ENCODE results near the gene RNF214.
"Not testable (repeated sequence)": the region's sequence is repeated elsewhere in the genome, so short reads cannot be mapped to it uniquely, and the experiment has no call there.

Gene RNF214

DNA sequence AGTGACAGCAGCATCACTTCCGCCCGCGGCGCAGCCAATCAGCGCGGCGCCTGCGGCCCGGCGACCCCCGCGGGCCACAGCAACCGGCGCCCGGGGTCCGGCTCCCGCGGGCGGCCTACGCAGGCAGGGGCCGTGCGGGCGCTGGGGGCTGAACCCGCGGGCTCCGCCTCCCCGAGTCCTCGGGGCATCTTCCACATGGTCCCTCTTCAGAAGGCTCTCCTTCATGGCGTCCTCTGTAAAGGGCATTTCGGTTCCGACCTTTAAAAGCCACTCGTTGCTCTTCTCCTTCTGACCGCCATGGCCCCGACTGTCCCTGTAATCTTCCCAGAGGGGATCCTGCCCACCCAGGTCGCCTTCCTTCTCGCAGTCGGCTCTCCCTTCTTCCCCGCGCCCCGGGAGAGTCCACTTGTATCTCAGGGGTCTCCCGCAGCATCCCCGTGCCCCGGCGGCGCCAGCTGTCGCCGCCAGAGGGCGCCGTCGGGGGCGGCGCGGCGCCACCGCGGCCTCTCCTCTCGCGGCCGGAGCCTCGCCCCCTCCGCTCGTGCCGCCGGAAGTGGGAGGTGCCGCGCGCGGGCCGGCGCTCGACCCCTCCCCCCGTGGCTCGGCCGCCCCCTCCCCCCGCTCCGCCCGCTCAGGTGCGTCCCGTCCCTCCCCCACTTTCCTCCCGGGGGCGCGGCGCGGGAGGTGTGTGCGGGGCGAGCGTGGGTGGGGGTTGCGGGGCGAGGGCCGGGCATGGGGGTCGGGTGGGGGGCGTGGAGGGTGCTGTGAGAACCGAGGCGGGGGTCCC lies at the start of gene RNF214:
TSS of gene RNF214 (plus strand) at position 580 of the 787 bp plus-strand sequence. CDS start 1,602 bp downstream, outside the sequence.
- no peak for FAIRE-seq

DNA sequence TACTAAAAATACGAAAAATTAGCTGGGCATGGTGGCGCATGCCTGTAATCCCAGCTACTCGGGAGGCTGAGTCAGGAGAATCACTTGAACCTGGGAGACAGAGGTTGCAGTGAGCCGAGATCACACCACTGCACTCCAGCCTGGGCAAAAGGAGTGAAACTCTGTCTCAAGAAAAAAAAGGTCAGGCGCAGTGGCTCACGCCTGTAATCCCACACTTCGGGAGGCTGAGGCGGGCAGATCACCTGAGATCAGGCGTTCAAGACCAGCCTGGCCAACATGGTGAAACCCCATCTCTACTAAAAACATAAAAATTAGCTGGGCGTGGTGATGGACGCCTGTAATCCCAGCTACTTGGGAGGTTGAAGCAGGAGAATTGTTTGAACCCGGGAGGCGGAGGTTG lies 49.3 kb upstream of the RNF214 start:
- not testable (repeated sequence) for FAIRE-seq

DNA sequence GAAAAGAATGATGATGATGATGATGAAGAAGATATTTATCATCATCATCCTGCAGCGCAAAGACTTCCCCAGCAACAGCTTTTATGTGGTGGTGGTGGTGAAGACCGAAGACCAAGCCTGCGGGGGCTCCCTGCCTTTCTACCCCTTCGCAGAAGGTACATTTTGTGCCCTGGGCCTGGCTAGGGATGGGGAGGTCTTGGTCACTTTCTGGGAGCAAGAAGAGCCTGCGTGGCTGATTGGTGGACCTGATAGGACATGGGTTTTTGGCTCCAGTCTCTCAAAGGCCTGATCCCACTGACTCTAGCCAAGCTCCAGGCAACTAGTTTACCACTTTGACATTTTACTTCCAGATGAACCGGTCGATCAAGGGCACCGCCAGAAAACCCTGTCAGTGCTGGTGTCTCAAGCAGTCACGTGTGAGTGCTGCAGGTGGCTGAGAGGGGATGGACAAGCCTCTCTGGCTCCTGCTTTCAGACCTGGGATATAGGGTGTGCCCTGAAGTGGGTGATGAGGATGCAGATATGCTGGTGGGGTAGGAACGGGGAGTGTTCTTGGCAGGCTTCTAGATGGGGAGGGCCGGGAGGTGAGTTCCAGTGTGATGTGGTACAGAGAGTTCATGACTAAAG lies 48.6 kb upstream of the RNF214 start:
- no peak for FAIRE-seq

DNA sequence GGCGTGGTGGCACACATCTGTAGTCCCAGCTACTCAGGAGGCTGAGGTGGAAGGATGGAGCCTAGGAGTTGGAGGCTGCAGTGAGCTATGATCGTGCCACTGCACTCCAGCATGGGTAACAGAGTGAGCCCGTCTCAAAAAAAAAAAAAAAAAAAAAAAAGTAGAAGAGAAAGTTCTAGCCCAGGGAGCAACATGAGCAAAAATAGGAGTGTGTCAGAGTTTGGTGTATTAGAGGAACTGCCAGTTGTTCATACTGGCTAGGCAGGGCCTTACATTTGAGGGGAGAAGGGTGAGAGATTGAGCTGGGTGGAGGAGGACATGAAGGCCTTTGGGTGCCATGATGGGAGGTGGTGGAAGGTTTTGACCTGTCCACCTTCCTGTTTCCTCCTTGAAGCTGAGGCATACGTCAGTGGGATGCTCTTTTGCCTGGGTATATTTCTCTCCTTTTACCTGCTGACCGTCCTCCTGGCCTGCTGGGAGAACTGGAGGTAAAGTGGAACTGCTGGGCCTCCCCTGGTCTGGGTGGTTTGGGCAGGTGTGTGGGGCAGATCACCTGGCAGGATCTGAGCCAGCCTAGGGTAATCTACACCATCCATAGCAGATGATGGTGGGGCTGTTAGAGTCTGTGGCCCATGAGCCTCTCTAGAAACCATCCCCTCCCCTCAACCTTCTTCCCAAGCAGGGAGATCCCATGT lies 46.6 kb upstream of the RNF214 start:
- FAIRE-seq = no peak

DNA sequence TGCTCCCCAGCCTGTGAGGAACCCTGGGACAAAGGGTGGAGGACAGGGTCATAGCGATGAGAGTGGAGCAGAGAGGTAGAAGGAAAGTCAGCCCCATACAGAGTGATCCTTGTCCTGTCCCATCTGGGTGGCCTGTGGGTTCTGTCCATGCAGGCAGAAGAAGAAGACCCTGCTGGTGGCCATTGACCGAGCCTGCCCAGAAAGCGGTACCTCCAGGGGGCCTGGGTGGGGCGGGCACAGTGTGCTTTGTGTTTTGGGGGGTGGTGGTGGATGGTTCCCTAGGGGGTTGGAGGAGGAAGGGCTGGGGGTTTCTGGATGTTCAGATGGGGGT lies 46.1 kb upstream of the RNF214 start:
- FAIRE-seq = no peak

DNA sequence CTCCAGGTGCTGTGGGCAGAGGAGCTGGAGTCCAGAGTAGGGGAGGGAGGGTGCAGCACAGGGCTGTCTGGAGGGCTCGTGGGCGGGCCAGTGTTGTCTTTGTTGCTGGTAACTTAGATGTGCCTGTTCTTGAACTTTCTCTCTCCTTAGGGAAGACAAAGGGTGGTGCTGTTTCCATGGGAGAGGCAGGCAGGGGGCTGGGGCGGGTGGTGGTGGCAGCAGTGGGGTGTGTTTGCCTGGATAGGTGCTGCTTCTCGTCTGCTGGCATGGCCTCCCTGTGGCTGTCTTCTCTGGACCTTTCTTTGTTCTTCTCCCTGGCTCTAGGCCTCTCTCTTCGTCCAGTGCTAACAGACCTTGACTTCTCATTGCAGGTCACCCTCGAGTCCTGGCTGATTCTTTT lies 45.5 kb upstream of the RNF214 start:
- FAIRE-seq = no peak

DNA sequence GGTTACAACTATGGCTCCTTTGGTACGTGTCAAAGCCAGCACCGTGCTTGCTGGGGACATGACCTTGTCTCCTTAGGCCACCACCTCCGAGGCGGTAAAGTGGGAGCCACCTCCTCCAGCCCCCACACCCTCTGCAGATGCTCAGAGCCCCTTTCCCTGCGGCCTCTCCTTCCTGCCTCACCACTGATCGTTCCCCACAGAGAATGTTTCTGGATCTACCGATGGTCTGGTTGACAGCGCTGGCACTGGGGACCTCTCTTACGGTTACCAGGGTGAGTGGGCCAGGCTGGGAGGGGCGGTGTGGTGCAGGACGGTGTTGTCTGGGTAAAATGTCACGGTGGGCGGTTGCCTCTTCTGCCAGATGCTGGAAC lies 45.1 kb upstream of the RNF214 start:
- no peak for FAIRE-seq

DNA sequence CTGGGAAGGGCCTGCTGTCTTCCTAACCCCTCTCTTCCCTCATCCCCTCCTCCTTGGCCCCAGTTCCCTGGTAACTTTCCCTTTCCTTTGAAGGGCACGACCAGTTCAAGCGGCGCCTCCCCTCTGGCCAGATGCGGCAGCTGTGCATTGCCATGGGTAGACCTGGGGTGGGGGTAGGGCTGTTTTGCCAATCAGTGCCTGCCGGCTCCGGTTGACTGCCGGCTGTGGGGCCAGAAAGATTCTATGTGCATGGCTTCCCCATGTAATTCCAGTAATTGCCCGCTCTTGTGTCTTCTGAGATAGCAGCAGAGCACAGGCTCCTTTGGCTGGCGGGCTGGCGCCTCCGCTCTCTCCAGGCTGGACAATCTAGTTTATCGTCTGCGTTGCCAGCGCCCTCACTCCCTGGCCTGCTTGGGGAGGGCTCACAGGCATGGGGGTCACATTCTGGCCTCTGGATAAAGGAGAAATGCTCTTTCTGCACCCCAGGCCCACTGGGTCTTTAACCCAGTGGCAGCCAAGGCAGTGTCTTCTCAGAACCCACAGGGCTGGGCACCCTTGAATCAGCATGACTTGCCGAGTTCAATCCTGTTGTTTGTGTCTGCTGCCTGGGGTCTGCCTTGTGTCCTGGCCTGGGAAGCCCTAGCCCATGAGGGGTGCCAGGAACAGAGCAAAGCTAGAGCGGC lies 44.5 kb upstream of the RNF214 start:
- no peak for FAIRE-seq

DNA sequence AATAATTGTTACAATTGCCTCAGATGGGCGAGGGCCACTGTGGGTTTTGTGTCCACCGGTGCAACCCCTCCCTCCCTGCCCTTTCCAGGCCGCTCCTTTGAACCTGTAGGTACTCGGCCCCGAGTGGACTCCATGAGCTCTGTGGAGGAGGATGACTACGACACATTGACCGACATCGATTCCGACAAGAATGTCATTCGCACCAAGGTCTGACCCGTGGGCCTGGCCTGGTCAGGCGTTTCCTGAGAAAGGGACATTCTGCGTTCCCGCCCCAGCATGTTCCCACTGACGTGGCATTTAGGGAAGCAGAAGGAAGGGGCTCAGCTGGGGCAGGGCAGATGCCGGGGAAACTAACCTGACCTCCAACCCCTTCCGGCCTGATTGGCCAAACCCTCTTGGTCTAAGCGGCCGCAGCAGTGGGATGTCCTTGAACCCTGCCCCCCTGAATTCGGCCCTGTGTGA lies 43.8 kb upstream of the RNF214 start:
- FAIRE-seq = no peak

DNA sequence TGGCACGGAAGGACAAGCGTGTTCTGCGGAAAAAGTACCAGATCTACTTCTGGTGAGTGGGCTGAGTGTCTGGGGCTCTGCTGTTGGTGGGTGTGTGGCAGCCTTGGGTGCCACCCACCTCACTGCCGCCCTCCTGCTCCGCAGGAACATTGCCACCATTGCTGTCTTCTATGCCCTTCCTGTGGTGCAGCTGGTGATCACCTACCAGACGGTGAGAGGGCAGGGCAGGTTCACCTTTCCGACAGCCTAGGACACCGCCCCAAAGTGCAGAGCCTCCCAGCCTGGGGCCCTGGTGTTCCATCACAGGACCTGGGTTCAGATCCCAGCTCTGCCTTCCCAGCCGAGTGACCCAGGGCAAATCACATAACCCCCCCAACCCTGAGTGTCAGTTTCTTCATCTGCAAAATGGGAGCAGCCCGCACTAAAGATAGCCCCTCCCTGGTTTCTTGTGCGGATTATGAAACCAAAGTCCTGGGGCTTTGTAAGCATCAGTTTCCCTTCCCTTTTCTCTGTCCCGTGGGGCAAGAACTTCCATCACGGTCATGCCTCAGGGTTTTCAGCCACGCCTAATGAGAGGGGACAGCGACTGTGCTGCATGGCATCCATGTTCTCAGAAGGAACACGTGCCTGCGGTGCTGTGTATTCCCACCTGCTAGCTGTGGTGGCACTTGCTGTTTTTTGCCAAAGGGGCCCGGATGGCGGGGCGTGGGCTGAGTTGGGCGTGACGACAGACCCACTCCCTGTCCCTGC lies 43.1 kb upstream of the RNF214 start:
- no peak for FAIRE-seq

DNA sequence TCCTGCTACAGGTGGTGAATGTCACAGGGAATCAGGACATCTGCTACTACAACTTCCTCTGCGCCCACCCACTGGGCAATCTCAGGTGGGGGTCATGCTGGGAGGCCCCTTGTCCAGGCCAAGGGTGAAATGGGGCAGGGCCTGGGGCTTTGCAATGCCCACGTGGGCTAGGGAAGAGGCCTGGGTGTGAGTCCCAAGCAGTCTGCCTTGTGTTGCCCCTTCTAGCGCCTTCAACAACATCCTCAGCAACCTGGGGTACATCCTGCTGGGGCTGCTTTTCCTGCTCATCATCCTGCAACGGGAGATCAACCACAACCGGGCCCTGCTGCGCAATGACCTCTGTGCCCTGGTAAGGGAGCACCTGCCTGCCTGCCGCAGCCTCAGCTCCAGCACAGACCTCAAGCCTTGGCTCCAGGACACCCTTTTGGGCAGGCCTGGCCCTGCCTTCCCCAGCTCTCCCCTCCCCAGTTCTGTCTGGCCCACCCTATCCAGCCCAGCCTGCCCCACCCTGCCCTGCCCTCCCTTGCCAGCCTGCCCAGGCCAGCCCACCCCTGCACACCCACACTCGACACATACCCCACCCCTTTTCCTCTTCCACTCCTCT lies 42.4 kb upstream of the RNF214 start:
- FAIRE-seq = no peak

DNA sequence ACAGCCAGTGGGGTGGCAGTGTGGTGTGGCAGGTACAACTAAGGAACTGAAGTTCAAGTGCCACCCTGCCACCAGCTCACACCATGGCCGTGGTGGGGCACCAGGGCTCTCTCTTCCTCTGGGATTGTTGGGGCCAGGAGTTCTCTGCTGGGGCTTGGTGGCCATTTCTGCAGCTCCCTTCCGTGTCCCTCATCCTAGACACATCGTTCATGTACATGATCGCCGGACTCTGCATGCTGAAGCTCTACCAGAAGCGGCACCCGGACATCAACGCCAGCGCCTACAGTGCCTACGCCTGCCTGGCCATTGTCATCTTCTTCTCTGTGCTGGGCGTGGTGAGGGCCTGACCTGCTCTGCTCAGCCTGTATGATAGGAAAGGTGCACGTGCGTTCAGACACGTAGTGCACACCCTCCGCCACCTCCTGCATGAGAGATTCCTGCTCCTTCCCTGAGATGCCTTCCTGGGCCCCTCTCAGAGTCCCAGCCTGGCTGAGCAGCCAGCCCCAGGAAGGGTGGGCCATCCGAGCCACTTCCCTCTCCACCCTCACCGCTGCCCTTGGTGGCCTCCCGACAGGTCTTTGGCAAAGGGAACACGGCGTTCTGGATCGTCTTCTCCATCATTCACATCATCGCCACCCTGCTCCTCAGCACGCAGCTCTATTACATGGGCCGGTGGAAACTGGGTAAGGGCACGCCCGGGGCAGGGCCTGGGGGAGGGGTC lies 40.6 kb upstream of the RNF214 start:
- FAIRE-seq = no peak

DNA sequence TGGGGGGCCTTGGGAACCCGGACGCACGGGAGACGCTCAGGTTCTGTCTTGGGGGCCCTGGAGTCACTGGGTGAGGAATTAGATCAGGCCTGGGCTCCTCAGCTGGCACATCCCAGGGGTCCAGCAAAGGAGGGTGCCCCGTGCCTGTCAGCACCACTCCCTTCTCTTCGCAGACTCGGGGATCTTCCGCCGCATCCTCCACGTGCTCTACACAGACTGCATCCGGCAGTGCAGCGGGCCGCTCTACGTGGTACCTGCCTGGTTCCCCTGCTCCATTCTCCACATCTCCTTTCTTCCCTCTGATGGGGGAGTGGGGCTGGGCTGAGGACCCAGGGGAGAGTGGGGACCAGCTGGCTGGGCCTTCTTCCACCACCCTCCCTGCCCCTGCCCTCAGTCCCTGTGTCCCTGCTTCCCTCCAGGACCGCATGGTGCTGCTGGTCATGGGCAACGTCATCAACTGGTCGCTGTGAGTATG lies 40.0 kb upstream of the RNF214 start:
- no peak for FAIRE-seq

DNA sequence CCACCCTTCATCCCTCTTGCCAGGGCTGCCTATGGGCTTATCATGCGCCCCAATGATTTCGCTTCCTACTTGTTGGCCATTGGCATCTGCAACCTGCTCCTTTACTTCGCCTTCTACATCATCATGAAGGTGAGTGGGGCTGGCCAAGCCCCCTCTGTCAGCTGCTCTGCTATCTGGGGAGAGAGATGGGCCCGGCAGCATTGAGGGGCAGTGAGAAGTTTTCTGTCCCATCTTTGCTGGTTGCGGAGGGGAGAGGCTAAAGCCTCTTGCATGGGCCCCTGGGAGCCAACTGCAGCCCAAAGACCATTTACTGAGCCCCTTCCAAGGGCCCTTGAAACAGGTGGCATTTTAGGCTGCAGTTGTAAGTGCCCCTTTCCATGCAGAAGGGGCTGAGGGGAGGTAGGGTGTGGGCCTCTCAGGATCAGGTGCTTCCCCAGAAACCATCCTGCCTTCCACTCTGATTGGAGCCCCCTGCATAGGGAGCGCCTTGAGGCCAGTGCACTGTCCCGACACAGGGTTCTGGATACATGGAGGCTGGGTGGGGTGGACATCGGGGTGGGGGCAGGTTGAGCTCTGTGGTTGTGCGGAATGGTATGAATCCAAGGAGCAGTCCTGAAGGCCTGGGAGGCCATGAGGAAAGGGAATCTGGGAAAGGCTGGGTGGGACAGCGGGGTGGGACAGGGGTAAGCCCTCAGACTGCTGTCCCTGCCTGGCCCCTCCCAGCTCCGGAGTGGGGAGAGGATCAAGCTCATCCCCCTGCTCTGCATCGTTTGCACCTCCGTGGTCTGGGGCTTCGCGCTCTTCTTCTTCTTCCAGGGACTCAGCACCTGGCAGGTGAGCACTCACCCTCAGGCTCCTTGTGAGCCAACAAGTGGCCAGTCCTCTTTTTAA lies 39.1 kb upstream of the RNF214 start:
- FAIRE-seq = no peak

DNA sequence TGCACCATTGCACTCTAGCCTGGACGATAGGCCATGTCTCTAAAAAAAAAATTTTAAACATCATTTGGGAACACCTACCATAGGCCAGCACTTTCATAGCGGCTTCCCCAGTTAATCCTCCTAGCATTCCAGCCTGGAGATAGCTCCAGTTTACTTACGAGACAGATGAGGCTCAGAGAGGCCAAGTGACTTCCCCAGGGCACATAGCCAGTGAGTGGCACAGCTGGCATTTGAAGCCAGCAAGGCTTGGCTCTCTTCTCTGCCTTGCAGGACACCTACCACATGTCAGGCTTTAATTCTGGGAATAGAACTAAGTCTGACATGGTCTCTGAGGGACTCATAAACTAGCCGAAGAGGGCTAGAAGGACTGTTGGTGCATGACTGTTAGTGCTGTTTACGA lies 38.2 kb upstream of the RNF214 start:
- FAIRE-seq = no peak

DNA sequence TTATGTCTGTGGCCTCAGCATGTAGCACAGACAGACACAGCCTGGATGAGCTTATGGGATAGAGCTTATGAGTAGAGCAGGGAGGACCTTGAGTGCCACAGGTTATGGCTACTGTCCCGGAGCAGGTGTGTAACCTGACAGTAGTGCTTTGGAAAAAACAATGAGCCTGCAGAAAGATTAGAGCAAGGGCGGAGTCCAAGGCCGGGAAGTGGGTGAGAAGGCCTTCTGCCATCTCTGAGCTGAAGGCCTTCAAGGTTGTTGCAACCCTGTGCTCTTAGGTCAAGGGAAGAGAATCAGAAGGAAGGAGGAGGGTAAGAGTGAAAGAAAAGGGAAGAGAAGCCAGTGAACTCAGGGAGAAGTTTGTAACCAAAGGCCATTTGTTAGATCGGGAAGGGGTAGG lies 37.2 kb upstream of the RNF214 start:
- FAIRE-seq = no peak

DNA sequence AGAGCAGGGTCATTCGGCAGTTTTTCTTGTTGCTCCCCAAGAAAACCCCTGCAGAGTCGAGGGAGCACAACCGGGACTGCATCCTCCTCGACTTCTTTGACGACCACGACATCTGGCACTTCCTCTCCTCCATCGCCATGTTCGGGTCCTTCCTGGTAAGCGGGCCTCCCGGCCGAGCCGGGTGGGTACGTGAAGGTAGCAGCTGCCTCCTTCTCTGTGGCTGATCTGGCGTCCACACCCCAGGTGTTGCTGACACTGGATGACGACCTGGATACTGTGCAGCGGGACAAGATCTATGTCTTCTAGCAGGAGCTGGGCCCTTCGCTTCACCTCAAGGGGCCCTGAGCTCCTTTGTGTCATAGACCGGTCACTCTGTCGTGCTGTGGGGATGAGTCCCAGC lies 36.7 kb upstream of the RNF214 start:
- FAIRE-seq = no peak

DNA sequence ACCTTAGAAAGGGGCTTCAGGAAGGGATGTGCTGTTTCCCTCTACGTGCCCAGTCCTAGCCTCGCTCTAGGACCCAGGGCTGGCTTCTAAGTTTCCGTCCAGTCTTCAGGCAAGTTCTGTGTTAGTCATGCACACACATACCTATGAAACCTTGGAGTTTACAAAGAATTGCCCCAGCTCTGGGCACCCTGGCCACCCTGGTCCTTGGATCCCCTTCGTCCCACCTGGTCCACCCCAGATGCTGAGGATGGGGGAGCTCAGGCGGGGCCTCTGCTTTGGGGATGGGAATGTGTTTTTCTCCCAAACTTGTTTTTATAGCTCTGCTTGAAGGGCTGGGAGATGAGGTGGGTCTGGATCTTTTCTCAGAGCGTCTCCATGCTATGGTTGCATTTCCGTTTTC lies 35.5 kb upstream of the RNF214 start:
- no peak for FAIRE-seq

DNA sequence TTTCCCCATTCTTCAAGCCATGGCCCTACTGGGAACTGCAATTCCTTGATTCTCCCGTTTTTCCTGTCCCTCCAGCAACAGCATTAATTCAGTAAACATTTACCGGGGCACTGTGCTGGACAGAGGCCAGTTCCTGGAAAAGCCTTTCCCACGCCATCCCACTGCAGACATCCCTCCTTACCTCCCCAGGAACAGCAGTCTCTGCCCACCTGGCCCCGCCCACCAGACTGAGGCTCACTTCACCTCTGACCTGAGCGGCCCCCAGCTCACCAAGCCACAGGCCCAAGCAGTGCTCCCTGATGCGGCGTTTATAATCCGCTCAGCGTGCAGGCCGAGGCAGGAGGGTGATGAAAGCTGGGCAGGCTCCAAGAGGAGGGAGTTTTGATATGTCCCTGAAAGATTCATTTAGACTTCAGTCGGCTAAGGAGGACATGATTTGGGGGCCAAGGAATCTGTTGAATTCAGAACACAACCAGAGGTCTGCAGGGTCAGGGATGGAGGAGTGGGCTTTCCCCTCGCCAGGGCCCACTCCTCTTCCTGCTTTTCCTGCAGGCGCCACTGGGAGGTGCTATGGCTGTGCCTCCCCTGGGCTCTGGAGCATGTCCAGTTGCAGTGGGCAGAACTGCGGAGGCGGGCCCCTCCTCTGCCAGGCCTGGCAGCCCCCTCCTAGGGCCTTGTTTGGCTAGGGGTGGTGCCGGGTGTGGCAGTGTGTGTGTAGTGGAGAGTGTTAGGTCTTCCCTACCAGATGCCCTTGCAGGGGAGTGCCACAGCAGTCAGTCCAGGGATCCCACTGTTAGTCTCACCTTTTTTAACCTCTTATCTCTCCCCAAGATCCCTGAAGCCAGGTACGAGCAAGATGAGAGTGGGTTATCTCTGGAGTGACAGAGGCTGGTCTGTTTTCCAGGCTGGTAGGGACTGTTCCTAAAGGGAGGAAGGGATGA lies 34.7 kb upstream of the RNF214 start:
- FAIRE-seq = no peak

Data from A204.1 (cell line).